Left cardiac atrium (tissue), 4 donors: ENCODE data around the gene GATA3. TPM values are rescaled to one million over a fixed set of nuclear protein-coding genes. Genes with fewer than 3 reads are reported as not detected.

Experiments
- ATAC-seq, 2 donors: fragments of 200-7000 bp; cut with Tn5 transposase; one replicate each; pipeline ENCODE4 v1.9.1; 2020; ENCODE audit warnings: mild to moderate bottlenecking in 2 of 2, moderate library complexity in 2 of 2
- DNase-seq: peaks from one replicate; pipeline ENCODE4 v3.0.0-alpha.2; 2020
- intact Hi-C, 2 donors: fragments of 100-400 bp; cut with DNase I; formaldehyde crosslinking; loops; one replicate each; pipeline versions ENCODE4 v1.14.1 to v1.15.1; 2022 to 2023
- total RNA-seq, 2 donors: library from RNA; stranded (reverse); fragmentation: NEBNext Ultra II Directional; extraction: Animal tissue kit (Norgen Biotek cat#: 25700); gene quantifications; one replicate each; pipeline ENCODE4 v1.2.1, GENCODE V29; 2021
- donor health status: DM: no; HTN: yes; CAD: no.
- donor health status: DM: no; HTN: yes; CAD: no; lungs with severe emphysema.
- donor health status: DM: yes; HTN: yes; CAD: no.
- donor health status: Dilated cardiomyopathy.

The GATA3 gene
- total RNA-seq, 2 donors from 2014 or later = 1.9 to 2.1 TPM

DNA sequence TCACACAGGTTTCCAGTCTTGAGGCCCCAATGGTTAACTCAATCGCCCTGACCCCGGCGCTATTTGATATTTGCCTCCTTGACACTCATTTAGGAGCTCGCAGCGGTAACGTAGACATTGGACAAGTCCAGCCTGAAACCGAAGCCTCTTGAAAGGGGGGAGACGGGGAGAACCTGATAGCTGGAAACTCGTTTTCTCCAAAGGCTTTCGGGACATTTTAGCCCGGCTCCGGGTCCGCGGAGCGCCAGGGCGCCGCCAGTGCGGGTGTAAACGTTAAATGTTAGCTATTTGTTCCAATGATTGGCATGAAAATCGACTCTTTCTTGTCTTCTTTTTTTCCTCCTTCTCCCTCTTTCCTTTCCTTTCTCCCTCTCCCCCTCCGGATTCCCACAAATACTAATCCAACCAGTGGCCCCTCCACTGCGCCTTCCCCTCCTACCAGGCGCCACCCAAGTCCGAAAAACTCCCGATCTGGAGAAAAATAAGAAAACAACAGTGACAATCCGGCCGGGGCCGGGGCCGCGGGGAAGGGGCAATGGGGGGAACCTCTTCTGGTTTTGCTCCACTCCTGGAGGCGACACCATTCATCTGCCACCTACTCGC, 17.2 kb upstream of the GATA3 start:
- intact Hi-C loops = no loop called here
- DNase-seq (no peak), ATAC-seq (no peak)

GRCh38 chr10:8037941-8038894, 16.3 kb upstream of the GATA3 start:
- intact Hi-C loops = no loop called here
- DNase-seq = no peak

GRCh38 chr10:8039321-8039881, 15.1 kb upstream of the GATA3 start:
- intact Hi-C loops = no loop called here
- no peak for DNase-seq
- no peak for ATAC-seq

More at GRCh38 chr10:8037941-8038894, 16.3 kb upstream of the GATA3 start:
- ATAC-seq = no peak

- intact Hi-C loops = no loop called here
- ATAC-seq (no peak), DNase-seq (no peak)
Measured at GRCh38 chr10:8040651-8041050, 13.8 kb upstream of the GATA3 start.

GRCh38 chr10:8041284-8041991, 13.1 kb upstream of the GATA3 start:
- intact Hi-C loops = no loop called here
- no peak for DNase-seq
- no peak for ATAC-seq

DNA sequence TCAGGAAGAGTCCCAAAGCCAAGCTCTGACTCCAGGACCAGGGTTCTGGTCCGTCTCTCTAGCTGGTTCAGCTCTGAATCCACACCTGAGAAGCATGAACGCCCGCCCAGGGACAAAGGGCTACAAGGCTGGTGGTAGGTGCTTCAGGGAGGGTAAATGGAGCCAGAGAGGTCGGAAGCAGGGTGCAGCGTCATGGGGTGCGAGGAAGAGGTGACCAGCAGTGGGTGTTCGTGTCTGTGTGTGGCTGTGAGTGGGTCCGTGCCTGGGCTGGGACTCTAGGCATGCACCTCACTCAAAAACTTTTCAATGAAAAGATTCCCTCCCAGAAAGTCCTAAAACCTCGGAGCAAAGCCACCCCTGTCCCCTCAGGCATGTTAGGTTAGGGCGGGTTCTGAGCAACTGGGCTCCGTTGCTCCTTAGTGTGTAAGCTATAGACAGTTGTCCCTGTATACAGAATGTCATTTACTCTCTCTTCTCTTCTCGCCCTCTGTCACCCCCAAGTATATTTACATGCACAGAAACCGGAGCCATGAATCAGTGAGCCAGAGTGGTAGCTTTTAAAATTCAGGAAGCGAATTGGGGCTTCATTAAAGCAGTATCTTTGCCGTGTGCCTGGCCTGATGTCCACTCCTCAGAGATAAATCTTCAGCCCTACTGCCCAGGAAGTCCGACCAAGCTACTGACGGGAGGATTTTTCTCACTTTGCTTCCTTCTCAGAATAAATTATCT, 12.3 kb upstream of the GATA3 start:
- intact Hi-C loops = no loop called here
- DNase-seq = no peak
- ATAC-seq = no peak

DNA sequence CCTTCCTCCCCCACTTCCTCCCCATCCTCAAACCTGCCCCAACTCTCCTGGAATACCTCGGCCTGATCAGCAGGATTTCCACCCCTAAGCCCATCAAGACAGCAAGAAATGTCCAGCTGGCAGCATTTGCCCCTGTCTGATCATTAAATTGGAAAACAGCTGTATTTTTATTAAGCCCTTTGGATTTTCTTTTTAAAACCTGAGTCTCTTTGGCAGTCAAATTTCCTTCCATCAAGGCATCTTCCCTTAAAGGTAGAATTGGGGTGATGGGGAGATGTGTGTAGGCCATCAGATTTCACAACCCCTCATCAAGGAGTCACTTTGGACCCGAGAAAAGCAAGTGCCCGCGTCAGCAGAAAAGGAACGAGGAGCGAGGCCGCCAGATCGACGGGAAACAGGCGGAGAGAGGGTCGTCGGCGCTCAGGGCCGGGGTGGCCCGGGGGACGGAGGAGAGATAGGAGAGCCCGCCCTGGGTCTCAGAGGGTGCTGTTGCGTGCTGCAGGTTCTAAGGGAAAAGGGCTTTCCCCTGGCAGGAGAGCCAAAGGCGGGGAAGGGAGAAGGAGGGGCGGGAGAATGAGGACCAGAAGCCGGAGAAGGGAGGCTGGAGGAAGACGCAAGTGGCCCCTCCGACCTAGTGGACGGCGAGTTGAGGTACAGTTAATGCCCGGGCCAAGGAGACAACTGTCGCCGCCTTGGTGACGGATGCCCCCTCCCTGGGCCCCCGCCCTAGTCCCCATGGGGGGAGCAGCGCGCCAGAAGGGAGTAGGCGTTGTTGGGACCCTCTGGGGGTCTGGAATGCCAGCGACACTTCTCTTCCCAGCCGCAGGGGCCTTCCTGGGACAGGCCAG, 11.5 kb upstream of the GATA3 start:
- DNase-seq = no peak

GRCh38 chr10:8043569-8044306, 10.8 kb upstream of the GATA3 start:
- ATAC-seq (peak in 1 of 2 donors; percentile 12), DNase-seq (no peak)

More for the DNA sequence above, 11.5 kb upstream of the GATA3 start:
- ATAC-seq = no peak
- intact Hi-C loops = no loop called here

GRCh38 chr10:8044331-8044907, 10.1 kb upstream of the GATA3 start:
- DNase-seq = no peak
- intact Hi-C loops = no loop called here

More at GRCh38 chr10:8043569-8044306, 10.8 kb upstream of the GATA3 start:
- intact Hi-C loops = no loop called here

GRCh38 chr10:8044908-8045725, 9.4 kb upstream of the GATA3 start:
- ATAC-seq (peak in 1 of 2 donors; percentile 40), DNase-seq (no peak)
- intact Hi-C loops = no loop called here

More at GRCh38 chr10:8044331-8044907, 10.1 kb upstream of the GATA3 start:
- ATAC-seq = no peak

DNA sequence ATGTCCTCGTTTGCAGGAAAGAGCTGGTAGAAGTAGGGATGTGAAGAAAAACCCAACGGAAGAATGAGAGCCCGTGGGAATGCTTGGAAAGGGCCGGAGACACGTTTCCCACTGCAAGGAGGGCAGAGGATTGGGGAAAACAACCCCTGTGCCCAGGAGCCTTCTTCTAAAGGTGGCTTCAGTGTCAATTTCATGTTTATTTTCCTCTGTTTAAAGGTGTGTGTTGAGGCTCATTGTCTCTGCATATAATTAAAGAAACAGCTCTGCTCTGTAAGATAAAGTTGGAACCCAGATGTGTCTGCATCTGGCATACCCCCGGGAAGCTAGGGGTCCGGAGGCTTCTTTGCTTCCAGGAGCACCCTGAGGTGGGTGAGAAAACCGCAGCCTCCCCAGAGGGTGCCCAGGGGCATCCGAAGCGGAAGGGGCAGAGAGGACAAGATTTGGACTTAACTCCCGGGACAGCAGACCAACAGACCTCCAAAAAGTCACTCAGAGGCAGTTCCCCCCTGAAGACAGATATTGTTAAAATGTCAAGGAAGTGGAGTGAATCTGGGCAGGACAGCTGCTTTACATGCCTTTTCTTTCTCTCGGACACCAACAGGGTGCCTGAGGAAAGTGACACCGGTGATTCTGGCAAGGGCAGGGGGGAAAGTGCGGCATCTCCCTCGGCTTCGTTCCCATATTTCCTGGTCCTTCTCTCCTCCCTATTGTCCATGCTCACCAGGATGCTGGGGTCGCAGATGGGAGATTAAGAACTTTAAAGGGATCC, 8.6 kb upstream of the GATA3 start:
- intact Hi-C loops = no loop called here
- ATAC-seq (no peak), DNase-seq (no peak)

DNA sequence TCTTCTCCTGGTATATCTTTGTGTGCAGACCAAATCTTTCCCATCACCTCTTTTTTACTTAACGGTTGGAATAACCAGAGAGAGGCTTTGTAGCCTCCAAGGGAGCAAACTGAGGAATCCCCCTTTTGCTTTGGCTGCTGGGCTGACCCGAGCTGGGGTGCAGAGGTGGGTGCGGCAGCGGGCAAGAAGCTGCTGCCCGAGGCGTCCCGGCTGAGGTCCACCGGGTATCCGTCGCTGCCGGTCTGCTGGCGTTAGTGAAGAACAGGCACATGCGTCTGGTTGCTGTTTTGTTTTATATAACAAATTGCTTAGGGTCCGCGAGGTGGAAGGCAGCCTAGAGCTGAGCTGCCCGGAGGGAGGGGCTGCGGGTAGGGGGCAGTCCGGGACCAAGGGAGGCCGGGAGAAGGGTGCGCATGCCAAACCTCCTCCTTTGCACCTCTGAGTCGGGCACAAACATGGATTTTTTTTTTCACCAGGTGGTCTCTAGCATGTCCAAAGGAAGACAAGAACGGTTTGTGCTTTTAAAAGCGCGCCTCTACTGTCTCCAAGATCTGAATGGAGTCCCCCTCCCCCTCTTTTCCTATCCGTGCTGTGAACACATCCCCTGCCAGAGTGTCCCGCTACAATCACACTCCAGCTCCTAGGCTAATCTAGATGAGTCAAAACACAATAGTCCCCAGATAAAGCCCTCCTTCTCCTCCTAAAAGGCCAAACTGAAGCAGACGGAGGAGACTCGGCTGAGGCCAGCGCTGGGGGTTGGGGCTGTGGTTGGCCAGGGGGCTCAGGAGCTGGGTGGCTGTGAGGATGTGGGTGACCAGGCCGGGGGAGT, 6.8 kb upstream of the GATA3 start:
- ATAC-seq (no peak), DNase-seq (no peak)
- intact Hi-C loops = no loop called here

DNA sequence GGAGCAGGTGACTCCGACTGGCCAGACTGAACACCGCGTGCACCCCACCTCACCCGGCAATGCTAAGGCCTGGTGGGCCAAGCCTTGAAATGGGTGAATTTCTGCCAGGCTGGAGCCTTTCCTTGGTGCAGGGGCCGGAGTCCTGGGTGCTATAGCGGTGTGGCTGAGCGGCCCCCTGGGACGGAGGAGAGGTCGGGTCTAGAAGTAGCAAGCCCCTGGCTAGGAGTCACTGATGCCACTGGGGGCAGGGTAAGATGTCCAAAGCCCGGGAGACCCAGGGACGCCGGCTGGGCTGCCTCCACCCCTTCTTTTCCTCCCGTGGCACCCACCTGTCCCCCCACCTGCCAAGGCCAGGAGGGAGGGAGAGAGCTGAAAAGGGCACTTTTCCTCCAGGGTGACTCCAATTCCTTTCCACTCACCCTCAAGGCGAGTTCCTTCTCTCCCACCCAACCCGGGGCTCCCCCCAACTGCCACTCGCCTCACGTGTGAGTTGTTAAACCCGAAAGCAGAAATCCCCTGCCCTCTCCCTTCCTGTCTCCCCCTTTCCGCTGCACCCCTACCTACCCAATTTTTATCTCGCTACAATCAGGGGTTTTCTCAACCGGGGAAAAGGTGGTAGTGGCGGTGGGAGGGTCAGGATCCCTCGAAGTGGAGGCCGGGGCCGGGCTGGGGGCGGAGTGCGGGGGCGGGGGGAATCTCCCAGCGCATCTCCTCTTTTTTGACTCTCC, 6.0 kb upstream of the GATA3 start:
- ATAC-seq (no peak), DNase-seq (no peak)
- intact Hi-C loops = no loop called here
